GM21576 (cell line): ENCODE measurements around the gene JARID2.

Experiments
- ATAC-seq: cut with Tn5 transposase; IDR thresholded peaks from one replicate; pipeline ENCODE4 v1.9.1; 2021; ENCODE audit warnings: mild to moderate bottlenecking, moderate library complexity; ENCODE audit not compliant: unreplicated experiment

The JARID2 gene

DNA sequence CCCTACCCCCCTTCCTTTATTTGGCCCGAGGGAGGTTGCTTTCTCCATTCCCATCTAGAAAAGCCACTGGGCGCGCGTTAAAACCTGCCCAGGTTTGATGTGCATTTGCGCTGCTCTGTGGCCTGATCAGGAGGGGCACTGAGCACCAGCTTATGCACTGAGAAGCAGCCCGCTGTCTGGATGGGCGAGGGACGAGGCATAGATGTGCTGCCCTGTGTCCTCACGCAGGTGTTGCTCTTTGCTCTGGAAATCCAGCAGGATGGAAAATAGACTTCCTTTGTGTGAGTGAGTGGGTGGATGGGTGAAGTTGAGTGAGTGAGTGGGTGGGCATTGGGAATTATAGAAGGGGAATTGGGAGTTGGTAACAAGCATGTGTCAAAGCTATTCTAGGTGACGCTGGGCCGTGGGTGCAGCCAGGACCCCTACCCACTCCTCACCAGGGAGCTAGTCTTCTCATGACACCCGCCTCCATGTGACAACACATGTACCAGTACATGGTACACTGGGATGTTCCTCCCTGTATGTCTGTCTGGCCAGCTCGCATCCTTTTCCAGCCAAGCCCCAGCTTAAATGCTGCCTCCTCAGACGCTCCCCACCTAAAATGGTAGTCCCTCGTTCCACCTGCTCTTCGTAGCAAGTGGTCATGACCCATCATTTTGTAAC is 254.3 kb downstream of the JARID2 start:
- ATAC-seq: no peak

DNA sequence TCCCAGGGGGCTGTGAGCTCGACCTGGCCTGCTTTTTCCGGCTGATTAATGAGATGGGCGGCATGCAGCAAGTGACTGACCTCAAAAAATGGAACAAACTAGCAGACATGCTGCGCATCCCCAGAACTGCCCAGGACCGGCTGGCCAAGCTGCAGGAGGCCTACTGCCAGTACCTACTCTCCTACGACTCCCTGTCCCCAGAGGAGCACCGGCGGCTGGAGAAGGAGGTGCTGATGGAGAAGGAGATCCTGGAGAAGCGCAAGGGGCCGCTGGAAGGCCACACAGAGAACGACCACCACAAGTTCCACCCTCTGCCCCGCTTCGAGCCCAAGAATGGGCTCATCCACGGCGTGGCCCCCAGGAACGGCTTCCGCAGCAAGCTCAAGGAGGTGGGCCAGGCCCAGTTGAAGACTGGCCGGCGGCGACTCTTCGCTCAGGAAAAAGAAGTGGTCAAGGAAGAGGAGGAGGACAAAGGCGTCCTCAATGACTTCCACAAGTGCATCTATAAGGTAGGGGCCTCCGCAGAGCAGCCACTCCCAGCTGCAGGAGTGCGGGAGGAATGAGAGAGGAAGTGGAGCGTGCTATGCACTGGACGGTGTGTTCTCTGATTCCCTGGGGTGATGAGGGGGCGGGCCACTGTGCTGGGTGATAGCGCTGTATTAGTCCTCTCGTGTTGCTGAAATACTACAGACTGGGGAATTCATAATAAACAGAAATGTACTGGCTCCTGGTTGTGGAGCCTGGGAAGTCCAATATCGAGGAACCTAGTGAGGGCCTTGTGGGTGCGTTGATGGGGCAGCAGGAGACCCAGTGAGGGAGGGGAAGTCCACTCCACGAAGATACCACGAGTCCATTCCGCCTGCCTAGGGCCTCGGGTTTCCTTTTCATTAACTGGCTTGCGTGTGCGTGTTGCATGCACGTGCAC is 255.3 kb downstream of the JARID2 start:
- no peak for ATAC-seq

GRCh38 chr6:15501826-15502445 is 256.1 kb downstream of the JARID2 start:
- no peak for ATAC-seq

GRCh38 chr6:15502446-15503345 is 256.8 kb downstream of the JARID2 start:
- ATAC-seq: no peak

- no peak for ATAC-seq
Observed at GRCh38 chr6:15503346-15503680, 257.4 kb downstream of the JARID2 start.

- ATAC-seq: no peak
Observed at GRCh38 chr6:15504040-15504495, 258.2 kb downstream of the JARID2 start.

GRCh38 chr6:15504581-15505350 is 258.9 kb downstream of the JARID2 start:
- ATAC-seq: no peak

DNA sequence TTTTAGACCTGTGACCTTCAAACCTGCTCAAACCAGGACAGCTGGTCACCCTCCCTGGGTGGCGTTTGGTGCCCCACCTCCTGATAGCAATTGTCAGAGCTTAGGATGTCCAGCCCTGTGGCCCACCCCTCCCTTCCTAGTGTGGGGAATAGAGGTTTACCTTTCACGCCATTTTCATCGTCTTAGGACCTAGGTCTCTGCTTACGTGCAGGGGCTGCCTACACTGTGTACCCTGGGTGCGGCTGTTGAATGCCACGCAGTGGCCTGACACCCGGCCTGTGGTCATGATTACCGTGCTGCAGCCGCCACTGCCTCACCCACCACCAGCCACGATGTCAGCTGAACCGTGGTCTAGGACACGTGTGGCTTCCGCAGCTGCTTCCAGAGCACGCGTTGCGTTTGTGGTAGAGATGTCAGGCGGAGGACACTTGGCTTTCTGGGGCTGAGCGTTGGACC is 259.6 kb downstream of the JARID2 start:
- no peak for ATAC-seq

DNA sequence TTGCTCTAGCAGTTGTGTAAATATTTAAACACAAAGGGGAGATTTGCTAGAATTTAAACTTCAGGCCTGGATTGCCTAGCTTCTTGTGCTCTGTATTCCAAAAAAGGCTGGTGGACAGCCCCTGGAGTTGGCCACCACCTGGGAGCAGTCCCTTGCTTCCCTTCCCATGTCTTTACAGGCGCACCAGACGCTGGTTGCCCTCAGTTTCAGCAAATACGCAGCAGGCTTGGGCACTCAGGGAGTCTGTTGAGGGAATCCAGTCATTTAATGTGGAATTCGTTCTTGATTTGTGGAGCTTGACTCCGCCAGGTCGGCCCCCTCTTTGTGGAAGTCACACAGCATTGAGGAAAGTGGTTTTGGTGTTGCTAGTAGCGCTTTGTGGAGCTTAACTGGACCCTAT is 260.2 kb downstream of the JARID2 start:
- no peak for ATAC-seq

GRCh38 chr6:15507221-15507620 is 261.4 kb downstream of the JARID2 start:
- ATAC-seq: no peak

DNA sequence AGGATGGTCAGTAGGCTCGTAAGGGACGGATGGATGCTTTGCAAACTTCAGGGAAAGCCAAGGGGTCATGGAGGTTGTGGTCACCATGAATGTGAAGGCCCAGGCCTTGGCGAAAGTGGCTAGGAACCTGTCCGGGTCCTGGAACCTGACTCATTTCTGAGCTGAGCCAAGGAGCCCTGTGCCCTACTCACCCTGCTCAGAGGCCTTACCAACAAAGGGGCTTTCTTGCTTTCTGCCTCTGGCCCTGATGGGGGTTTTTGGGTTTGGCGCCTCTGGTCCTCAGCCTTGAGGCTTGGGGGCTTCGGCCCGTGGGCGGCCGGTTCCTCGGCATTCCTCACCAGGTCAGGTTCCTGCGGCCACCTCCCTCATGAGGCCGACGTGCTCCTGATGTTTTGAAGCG is 261.9 kb downstream of the JARID2 start:
- no peak for ATAC-seq

DNA sequence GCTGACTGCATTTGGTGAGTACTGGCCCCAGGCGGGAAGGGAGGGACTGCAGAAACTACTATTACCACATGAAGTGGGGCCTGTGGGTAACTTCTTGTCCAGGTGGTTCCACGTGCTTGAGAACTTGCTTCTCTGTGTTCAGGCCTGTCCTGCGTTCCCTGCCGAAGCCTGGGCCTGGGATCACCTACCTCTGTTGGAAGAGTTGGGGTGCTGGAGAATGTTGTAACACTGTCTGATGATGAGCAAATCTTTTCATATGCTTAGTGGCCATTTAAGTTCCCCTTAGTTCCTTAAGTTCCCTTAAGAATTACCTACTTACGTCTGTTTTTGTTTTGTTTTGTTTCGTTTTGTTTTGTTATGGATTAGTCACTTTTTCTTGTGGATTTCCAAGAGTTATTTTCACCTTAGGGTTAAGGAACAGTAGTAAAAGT is 262.6 kb downstream of the JARID2 start:
- no peak for ATAC-seq

DNA sequence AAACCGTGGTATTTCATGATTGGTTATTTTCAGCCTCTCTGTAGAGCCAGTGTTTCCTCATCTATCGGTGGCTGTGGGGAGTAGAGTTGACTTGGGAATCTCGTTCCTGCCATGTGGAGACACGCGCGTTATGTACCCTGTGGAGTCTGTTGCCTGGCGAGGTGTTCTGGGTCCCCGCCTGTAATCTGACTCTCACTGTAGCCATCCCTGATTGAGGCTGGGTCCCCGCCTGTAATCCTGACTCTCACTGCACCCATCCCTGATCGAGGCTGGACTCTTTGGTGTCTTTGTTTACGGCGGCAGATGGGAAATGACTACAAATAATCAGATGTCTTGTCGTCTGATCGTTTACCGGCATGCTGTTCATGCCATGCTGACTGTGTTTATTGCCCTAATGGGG is 263.1 kb downstream of the JARID2 start:
- ATAC-seq: no peak

GRCh38 chr6:15509335-15509933 is 263.6 kb downstream of the JARID2 start:
- no peak for ATAC-seq

DNA sequence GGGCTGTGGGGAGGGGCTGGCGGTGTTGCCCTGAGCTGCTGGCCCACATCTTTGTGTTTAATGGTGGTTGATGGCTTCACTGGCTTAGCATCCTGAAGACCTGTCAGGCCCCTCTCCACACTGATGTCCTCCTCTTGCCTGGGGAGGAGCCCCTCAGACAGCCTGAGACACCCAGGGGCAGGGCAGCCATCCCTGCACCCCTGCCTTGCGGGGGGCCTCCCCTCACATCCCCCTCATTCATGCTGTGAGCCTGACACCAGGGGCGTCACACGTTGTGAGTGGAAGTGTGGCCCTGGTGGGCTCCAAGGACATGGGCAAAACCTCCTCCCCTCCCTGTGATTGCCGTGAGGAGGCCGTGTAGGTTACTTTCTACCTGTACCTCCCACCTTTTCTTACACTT is 264.3 kb downstream of the JARID2 start:
- no peak for ATAC-seq

- no peak for ATAC-seq
Observed at GRCh38 chr6:15510536-15511247, 264.8 kb downstream of the JARID2 start.

DNA sequence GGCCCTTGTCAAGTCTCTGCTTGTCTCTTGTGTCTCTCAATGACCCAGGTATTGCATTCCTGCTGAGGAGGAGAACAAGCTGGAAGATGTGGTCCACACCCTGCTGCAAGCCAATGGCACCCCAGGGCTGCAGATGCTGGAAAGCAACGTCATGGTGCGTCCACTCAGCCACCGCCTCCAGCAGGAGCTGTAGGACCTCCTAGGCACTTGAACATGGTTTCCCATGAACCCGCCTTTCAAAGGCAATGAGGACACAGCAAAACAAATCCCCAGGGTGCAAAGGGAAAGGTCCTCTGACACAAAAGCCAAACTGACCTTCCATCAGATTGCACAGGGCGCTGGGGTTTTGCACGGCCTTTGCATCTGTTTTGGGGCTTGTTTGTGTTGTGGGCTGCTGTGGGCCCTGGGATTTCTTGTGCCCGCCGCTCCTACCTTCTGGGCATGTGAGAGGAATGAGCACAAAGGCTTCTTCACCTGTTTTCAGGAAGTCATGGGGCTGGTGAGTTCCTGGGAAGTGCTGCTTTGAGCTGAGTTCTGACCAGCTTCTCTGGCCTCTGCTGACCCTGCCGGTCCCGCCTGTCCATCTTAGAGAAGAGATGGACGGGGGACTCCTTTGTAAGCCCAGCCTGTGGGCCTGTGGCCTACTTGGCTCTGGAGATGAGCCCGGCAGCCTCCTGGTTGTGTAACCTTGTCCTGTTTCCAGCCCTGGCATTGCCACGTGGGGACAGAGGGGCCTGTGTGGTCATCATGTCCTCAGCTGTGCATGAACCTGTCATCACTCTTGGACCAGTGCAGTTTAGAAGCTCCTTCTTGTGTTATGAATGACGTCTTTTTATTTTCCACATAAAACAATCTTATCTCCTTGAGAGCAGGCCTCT is 265.6 kb downstream of the JARID2 start:
- ATAC-seq: no peak

DNA sequence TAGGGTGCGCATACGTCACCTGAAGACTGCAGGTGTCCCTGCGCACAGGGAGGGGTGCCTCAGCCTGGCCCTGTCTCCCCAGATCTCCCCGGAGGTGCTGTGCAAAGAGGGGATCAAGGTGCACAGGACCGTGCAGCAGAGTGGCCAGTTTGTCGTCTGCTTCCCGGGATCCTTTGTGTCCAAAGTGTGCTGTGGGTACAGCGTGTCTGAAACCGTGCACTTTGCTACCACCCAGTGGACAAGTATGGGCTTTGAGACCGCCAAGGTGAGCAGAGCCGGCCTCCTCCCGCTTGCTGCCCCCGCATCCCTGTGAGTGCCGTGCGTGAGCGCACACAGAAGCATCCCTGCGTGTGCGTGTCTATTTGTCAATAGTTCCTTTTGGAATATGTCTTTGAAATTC is 266.3 kb downstream of the JARID2 start:
- ATAC-seq: no peak
